ENCODE data around the gene SNAPC4. TPM values are rescaled to one million over a fixed set of nuclear protein-coding genes. Genes with fewer than 3 reads are reported as not detected.

Gene SNAPC4
- total and polyA plus RNA-seq, 4 experiments from 2014 or later: 0.35 to 15.4 (median 7.6) TPM

DNA sequence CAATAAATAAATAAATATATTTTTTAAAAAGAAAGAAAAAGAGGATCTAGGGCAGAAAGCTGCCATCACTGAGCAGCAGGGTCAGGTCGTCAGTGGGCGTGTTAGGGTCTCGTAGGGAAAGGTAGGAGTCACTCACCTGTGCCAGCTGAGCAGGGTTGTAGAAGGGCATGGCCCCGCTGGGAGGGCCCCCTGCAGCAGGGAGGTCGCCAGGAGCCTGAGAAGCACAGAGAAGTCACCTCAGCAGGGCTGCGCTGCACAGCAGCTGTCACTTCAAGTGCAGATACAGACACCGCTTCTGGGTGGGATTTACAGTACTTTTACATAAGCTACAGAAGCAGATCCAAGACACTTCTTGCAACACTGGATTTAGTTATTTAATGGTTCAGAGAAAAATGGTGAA, 43.7 kb upstream of the SNAPC4 start:
- Histone ChIP-seq H3K27ac (ENCODE audit: low read depth, low read length) (no peak overlapping the region), H3K4me3 (ENCODE audit: low read length in 2 of 2) (no peak overlapping the region), H3K4me1 (ENCODE audit: insufficient read depth, low read length) (peaks cover 5% of the 10 kb centered on the region), H3K9me3 (ENCODE audit: control insufficient read depth in 1 of 2, low read length in 2 of 2) (no peaks in the 10 kb centered on the region), H3K27me3 (ENCODE audit: insufficient read depth, low read length) (no peaks in the 10 kb centered on the region), H3K36me3 (ENCODE audit: insufficient read depth, low read length) (peaks cover 44% of the 10 kb centered on the region)
- H3K36me3 Mint-ChIP-seq: peaks cover 22 to 51% of the 10 kb centered on the region in 2 donors
- ChIA-PET CTCF (ENCODE audit: partially characterized antibody) (no interaction called here), POLR2A (ENCODE audit: partially characterized antibody) (interaction anchor here (1.3 kb wide), 1 partner anchor 284 kb away, joined by 4 read pairs; no protein-coding TSS in a partner anchor)
- H3K27ac Mint-ChIP-seq: peak overlapping the region in 2 of 7 donors; percentile 21 to 59
- H3K4me3 Mint-ChIP-seq: no peak overlapping the region
- no peaks in the 10 kb centered on the region for H3K27me3 Mint-ChIP-seq
- H3K9me3 Mint-ChIP-seq: peaks cover 0 to 1% (median 0%) of the 10 kb centered on the region in 8 donors
- peaks cover 0 to 9% (median 3%) of the 10 kb centered on the region in 4 donors for H3K4me1 Mint-ChIP-seq
- DNase-seq: no peak
- intact Hi-C loops (cut with micrococcal nuclease): no loop called here

DNA sequence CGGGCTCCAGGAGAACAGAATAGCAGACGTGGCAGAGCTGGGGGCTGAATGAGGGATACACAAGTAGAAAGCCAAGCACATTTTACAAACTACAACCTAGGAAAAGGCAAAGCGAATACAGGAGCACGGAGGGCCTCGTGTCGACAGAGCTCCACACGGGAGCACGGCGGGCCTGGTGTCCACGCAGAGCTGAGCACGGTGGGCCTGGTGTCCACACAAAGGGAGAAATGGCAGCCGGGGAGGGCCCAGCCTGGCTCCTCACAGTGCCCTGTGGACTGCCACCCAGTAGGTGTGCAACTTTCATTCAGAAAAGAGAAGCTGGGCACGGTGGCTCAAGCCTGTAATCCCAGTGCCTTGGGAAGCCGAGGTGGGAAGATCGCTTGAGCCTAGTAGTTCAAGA, 43.1 kb upstream of the SNAPC4 start:
- H3K4me1 Mint-ChIP-seq: peaks cover 3 to 12% (median 7%) of the 10 kb centered on the region in 4 donors
- ChIA-PET POLR2A (ENCODE audit: partially characterized antibody) (interaction anchor here (1.1 to 1.3 kb wide), 3 partner anchors 33 to 284 kb away, joined by 3 to 4 read pairs (median 3); no protein-coding TSS in a partner anchor), CTCF (ENCODE audit: partially characterized antibody) (interaction anchor here (0.8 kb wide), 1 partner anchor 32 kb away, joined by 3 read pairs; no protein-coding TSS in a partner anchor)
- H3K36me3 Mint-ChIP-seq: peaks cover 17 to 51% of the 10 kb centered on the region in 2 donors
- no peak overlapping the region for H3K4me3 Mint-ChIP-seq
- Histone ChIP-seq H3K9me3 (ENCODE audit: control insufficient read depth in 1 of 2, low read length in 2 of 2) (no peaks in the 10 kb centered on the region), H3K4me1 (ENCODE audit: insufficient read depth, low read length) (peaks cover 10% of the 10 kb centered on the region), H3K4me3 (ENCODE audit: low read length in 2 of 2) (no peak overlapping the region), H3K27me3 (ENCODE audit: insufficient read depth, low read length) (no peaks in the 10 kb centered on the region), H3K27ac (ENCODE audit: low read depth, low read length) (no peak overlapping the region), H3K36me3 (ENCODE audit: insufficient read depth, low read length) (peaks cover 38% of the 10 kb centered on the region)
- DNase-seq: no peak
- no peak overlapping the region for H3K27ac Mint-ChIP-seq
- intact Hi-C loops (cut with micrococcal nuclease): no loop called here
- H3K27me3 Mint-ChIP-seq: no peaks in the 10 kb centered on the region
- peaks cover 0 to 1% (median 0%) of the 10 kb centered on the region in 8 donors for H3K9me3 Mint-ChIP-seq

GRCh38 chr9:136442265-136442664, 42.3 kb upstream of the SNAPC4 start:
- ChIA-PET POLR2A (ENCODE audit: partially characterized antibody) (interaction anchor here (1.1 to 1.2 kb wide), 2 partner anchors 33 to 98 kb away, joined by 3 read pairs; no protein-coding TSS in a partner anchor), CTCF (ENCODE audit: partially characterized antibody) (interaction anchor here (0.8 to 1.7 kb wide), 2 partner anchors 31 to 36 kb away, joined by 3 to 5 read pairs; no protein-coding TSS in a partner anchor)
- Mint-ChIP-seq H3K4me3 (no peak overlapping the region), H3K27ac (peak overlapping the region in 1 of 7 donors; percentile 59), H3K36me3 (peaks cover 10 to 44% of the 10 kb centered on the region in 2 donors), H3K9me3 (peaks cover 0 to 1% (median 0%) of the 10 kb centered on the region in 8 donors), H3K27me3 (no peaks in the 10 kb centered on the region), H3K4me1 (peaks cover 7 to 20% (median 15%) of the 10 kb centered on the region in 4 donors)
- intact Hi-C loops (cut with micrococcal nuclease): no loop called here
- Histone ChIP-seq H3K27ac (ENCODE audit: low read depth, low read length) (no peak overlapping the region), H3K9me3 (ENCODE audit: control insufficient read depth in 1 of 2, low read length in 2 of 2) (no peaks in the 10 kb centered on the region), H3K4me1 (ENCODE audit: insufficient read depth, low read length) (peaks cover 18% of the 10 kb centered on the region), H3K27me3 (ENCODE audit: insufficient read depth, low read length) (no peaks in the 10 kb centered on the region), H3K36me3 (ENCODE audit: insufficient read depth, low read length) (peaks cover 30% of the 10 kb centered on the region), H3K4me3 (ENCODE audit: low read length in 2 of 2) (no peak overlapping the region)
- no peak for DNase-seq

DNA sequence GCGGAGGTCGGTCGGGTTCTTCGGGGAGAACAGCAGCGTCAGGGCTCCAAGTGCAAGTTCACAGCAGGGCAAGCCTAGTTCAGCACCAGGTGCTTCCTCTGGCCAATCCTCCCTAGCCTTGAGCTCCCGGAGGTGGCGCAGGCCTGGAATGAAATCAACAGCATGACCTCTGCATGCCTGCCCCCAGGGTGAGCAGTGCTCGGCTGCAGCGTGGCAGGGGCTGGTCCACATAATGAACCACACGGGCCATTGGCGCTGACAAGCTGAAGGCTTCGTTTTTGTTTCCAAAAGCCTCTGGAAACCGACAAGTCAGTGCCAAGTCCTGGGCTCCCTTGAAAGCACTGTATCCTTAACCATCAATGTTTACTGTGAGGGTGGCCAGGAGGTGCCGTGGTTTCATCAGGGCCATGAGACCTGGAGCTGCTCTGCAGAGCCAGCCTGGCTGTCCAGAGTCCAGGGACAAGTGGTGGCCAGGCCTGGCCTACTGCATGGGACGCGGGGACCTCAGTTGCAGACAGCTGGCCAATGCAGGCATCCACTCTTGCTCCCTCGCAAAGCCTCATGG, 41.8 kb upstream of the SNAPC4 start:
- Mint-ChIP-seq H3K36me3 (peaks cover 7 to 41% of the 10 kb centered on the region in 2 donors), H3K9me3 (peaks cover 0 to 1% (median 0%) of the 10 kb centered on the region in 8 donors), H3K27ac (peak overlapping the region in 5 of 7 donors; percentile 17 to 71 (median 61)), H3K27me3 (no peaks in the 10 kb centered on the region), H3K4me3 (peak overlapping the region in 4 of 8 donors; percentile 3 to 52 (median 29)), H3K4me1 (peaks cover 11 to 23% (median 20%) of the 10 kb centered on the region in 4 donors)
- no peaks in the 10 kb centered on the region for H3K27me3 ChIP-seq (ENCODE audit: insufficient read depth, low read length)
- H3K9me3 ChIP-seq (ENCODE audit: control insufficient read depth in 1 of 2, low read length in 2 of 2): no peaks in the 10 kb centered on the region
- no peak for DNase-seq
- ChIA-PET CTCF (ENCODE audit: partially characterized antibody) (interaction anchor here (1.7 kb wide), 1 partner anchor 36 kb away, joined by 5 read pairs; no protein-coding TSS in a partner anchor), POLR2A (ENCODE audit: partially characterized antibody) (interaction anchor here (0.7 to 1.2 kb wide), 3 partner anchors 32 to 98 kb away, joined by 3 read pairs; no protein-coding TSS in a partner anchor)
- H3K27ac ChIP-seq (ENCODE audit: low read depth, low read length): no peak overlapping the region
- intact Hi-C loops (cut with micrococcal nuclease): no loop called here
- H3K4me1 ChIP-seq (ENCODE audit: insufficient read depth, low read length): peaks cover 23% of the 10 kb centered on the region
- H3K36me3 ChIP-seq (ENCODE audit: insufficient read depth, low read length): peaks cover 30% of the 10 kb centered on the region
- no peak overlapping the region for H3K4me3 ChIP-seq (ENCODE audit: low read length in 2 of 2)

DNA sequence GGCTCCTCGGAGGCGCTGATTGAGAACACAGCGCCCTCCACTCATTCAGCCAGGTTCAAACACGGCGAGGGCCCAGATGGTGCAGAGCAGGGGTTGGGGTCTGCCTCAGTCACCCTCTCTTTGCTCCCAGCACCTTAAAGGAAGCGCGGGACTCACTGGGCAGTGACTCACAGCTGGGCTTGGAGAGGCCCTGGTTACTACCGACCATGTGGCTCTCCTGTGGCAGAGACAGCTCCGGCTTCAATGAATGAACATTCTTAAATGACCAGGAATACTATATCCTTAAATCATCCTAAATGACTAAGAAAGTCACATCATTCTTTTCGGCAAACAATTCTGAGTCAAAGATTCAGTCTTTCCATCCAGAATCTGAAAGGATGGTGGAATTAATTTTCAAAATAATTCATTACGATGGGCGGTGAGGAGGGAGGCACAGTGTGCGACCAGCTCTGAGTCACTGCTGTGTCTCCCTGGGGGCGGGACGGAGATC, 41.3 kb upstream of the SNAPC4 start:
- H3K4me3 ChIP-seq (ENCODE audit: low read length in 2 of 2): no peak overlapping the region
- Mint-ChIP-seq H3K27ac (peak overlapping the region in 5 of 7 donors; percentile 17 to 71 (median 61)), H3K4me1 (peaks cover 14 to 28% (median 22%) of the 10 kb centered on the region in 4 donors), H3K9me3 (peaks cover 0 to 1% (median 0%) of the 10 kb centered on the region in 8 donors), H3K4me3 (peak overlapping the region in 5 of 8 donors; percentile 3 to 71 (median 17)), H3K36me3 (peaks cover 2 to 37% of the 10 kb centered on the region in 2 donors), H3K27me3 (no peaks in the 10 kb centered on the region)
- H3K27ac ChIP-seq (ENCODE audit: low read depth, low read length): no peak overlapping the region
- no peaks in the 10 kb centered on the region for H3K27me3 ChIP-seq (ENCODE audit: insufficient read depth, low read length)
- H3K36me3 ChIP-seq (ENCODE audit: insufficient read depth, low read length): peaks cover 28% of the 10 kb centered on the region
- peaks cover 28% of the 10 kb centered on the region for H3K4me1 ChIP-seq (ENCODE audit: insufficient read depth, low read length)
- DNase-seq: no peak
- intact Hi-C loops (cut with micrococcal nuclease): no loop called here
- ChIA-PET CTCF (ENCODE audit: partially characterized antibody) (interaction anchor here (1.2 to 1.7 kb wide), 2 partner anchors 37 to 39 kb away, joined by 3 to 5 read pairs; no protein-coding TSS in a partner anchor), POLR2A (ENCODE audit: partially characterized antibody) (interaction anchor here (0.7 kb wide), 1 partner anchor 78 kb away, joined by 3 read pairs; no protein-coding TSS in a partner anchor)
- H3K9me3 ChIP-seq (ENCODE audit: control insufficient read depth in 1 of 2, low read length in 2 of 2): no peaks in the 10 kb centered on the region

DNA sequence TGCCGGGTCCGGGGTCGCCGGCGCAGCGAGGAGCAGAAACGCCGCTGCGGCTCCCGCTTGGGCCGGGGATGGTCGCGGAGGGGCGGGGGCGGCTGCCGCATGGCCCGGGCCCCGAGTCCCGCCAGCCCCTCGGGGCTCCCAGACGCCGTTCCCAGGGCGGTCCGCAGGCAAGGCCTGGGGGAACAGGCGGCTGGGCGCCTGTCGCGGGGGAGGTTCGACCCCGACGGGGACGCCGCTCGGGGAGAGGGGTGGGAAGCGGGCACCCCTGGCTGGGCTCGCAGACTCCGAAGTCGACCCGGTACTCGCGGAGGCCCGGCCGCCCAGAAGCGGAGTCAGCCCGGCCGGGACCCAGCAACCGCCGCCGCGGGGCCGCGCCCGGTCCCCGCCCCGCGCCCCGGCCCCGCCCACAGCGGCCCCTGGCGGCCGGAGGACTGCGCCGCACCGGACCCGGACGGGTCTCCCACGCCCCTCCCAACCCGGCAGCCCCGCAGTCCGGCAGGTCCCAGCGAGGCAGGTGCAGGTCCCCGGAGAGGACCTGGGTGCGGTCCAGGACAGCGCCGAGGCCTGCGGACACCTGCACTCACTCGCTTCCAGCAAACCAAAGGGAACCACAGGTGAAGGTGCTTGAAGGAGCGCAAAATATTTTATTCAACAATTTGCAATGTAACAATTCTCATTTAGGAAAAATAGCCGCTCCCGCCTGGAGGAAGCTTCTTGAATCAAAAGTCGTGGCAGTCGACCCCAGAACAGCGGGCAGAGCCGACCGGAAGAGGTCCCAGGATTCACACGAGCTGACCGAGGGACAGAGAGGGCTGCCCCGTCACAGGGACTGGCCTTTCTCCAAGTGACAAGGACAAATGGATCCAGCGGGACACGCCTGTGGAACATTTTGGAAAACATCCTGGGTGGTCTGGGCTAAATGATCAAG, 39.8 kb upstream of the SNAPC4 start, which contains the start of gene INPP5E:
TSS of gene INPP5E (minus strand) at position 365 of the 928 bp plus-strand sequence. CDS start 426 bp downstream, outside the sequence.
- Histone ChIP-seq H3K27ac (ENCODE audit: low read depth, low read length) (peak within 1 kb of the TSS; percentile 74), H3K27me3 (ENCODE audit: insufficient read depth, low read length) (no peaks in the 10 kb centered on the region), H3K36me3 (ENCODE audit: insufficient read depth, low read length) (peaks cover 17% of the 10 kb centered on the region), H3K4me3 (ENCODE audit: low read length in 2 of 2) (peak within 1 kb of the TSS in 1 of 2 donors; percentile 66), H3K4me1 (ENCODE audit: insufficient read depth, low read length) (peaks cover 29% of the 10 kb centered on the region), H3K9me3 (ENCODE audit: control insufficient read depth in 1 of 2, low read length in 2 of 2) (no peaks in the 10 kb centered on the region)
- peaks cover 16 to 36% (median 25%) of the 10 kb centered on the region in 4 donors for H3K4me1 Mint-ChIP-seq
- peak; percentile 69 to 89 (median 83) for DNase-seq
- peaks cover 0 to 1% (median 0%) of the 10 kb centered on the region in 8 donors for H3K9me3 Mint-ChIP-seq
- peak within 1 kb of the TSS; percentile 86 to 91 (median 88) for H3K4me3 Mint-ChIP-seq
- no peaks in the 10 kb centered on the region for H3K27me3 Mint-ChIP-seq
- peaks cover 2 to 34% of the 10 kb centered on the region in 2 donors for H3K36me3 Mint-ChIP-seq
- POLR2A ChIA-PET (ENCODE audit: partially characterized antibody): interaction anchor here (1.1 to 2.4 kb wide), 4 partner anchors 30 to 77 kb away, joined by 3 to 16 read pairs (median 4); partner anchors contain the start of gene DNLZ
- intact Hi-C loops (cut with micrococcal nuclease): loop anchor here (1.0 kb wide), 2 partner anchors 39 to 44 kb away; partner anchors contain the start of genes SEC16A and SNAPC4
- H3K27ac Mint-ChIP-seq: peak within 1 kb of the TSS in 6 of 7 donors; percentile 66 to 95 (median 91)
- CTCF ChIA-PET (ENCODE audit: partially characterized antibody): interaction anchor here (1.0 to 1.2 kb wide), 2 partner anchors 40 to 77 kb away, joined by 3 read pairs; no protein-coding TSS in a partner anchor

Data from CD4-positive, alpha-beta memory T cell (primary cell).